Activated naive CD4-positive, alpha-beta T cell treated with anti-CD3 and anti-CD28 coated beads, Interleukin-2, amount 50 U/mL, for 72 hours (primary cell): ENCODE results near the gene RBL2. TPM values are rescaled to one million over a fixed set of nuclear protein-coding genes. Genes with fewer than 3 reads are reported as not detected.

ENCODE experiments used
- ATAC-seq, 2 donors: fragments of 150-1000 bp; cut with Tn5 transposase; 2 replicates each; pipeline ENCODE4 v1.10.0; 2021; ENCODE audit warnings: mild to moderate bottlenecking in 2 of 2, moderate library complexity in 2 of 2
- DNase-seq, 2 donors: peaks; one replicate each; pipeline ENCODE4 v3.0.0; 2021 to 2022; ENCODE audit warnings: low spot score in 2 of 2
- H3K27ac Mint-ChIP-seq, 2 donors: one replicate each; pipeline ENCODE4 v1.8.0; 2022; ENCODE audit warnings: mild to moderate bottlenecking in 2 of 2, mixed read lengths in 2 of 2
- H3K36me3 Mint-ChIP-seq, 2 donors: one replicate each; pipeline ENCODE4 v1.8.0; 2022; ENCODE audit warnings: mixed read lengths in 2 of 2
- H3K9me3 Mint-ChIP-seq, 2 donors: one replicate each; pipeline ENCODE4 v1.8.0; 2022; ENCODE audit warnings: mixed read lengths in 2 of 2
- total RNA-seq, 2 donors: library from RNA; stranded (reverse); gene quantifications; one replicate each; pipeline ENCODE4 v1.2.3, GENCODE V29; 2022

RBL2 gene
- total RNA-seq, 2 donors from 2014 or later = 81.1 to 84.7 TPM

DNA sequence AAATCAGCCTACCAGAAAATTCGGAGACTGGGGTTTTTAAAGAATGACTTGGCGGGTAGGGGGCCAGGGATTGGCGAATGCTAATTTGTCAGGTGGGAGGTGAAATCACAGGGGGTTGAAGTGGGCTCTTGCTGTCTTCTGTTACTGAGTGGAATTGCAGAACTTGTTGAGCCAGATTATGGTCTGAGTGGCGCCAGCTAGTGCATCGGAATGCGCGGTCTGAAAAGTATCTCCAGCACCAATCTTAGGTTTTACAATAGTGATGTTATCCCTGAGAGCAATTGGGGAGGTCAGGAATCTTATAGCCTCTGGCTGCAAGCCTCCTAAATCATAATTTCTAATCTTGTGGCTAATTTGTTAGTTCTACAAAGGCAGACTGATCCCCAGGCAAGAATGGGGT is 762 bp upstream of the RBL2 start:
- H3K9me3 Mint-ChIP-seq = peaks cover 0 to 8% of the 10 kb centered on the region in 2 donors
- H3K36me3 Mint-ChIP-seq = peaks cover 0 to 14% of the 10 kb centered on the region in 2 donors
- ATAC-seq = no peak
- peak overlapping the region; percentile 38 to 96 for H3K27ac Mint-ChIP-seq
- DNase-seq = no peak

- DNase-seq (no peak), ATAC-seq (no peak)
- Mint-ChIP-seq H3K9me3 (peaks cover 0 to 8% of the 10 kb centered on the region in 2 donors), H3K27ac (peak overlapping the region; percentile 38 to 96), H3K36me3 (peaks cover 0 to 14% of the 10 kb centered on the region in 2 donors)
Observed at GRCh38 chr16:53433930-53434376, 318 bp upstream of the RBL2 start.

GRCh38 chr16:53435066-53435688 is 906 bp downstream of the RBL2 start:
- DNase-seq = peak; percentile 49 to 63
- H3K9me3 Mint-ChIP-seq = peaks cover 0 to 1% of the 10 kb centered on the region in 2 donors
- ATAC-seq = peak; percentile 81 to 84
- peaks cover 0 to 14% of the 10 kb centered on the region in 2 donors for H3K36me3 Mint-ChIP-seq
- H3K27ac Mint-ChIP-seq = peak overlapping the region; percentile 96 to 98

- H3K27ac Mint-ChIP-seq = no peak overlapping the region
- H3K9me3 Mint-ChIP-seq = no peaks in the 10 kb centered on the region
- H3K36me3 Mint-ChIP-seq = peaks cover 3 to 15% of the 10 kb centered on the region in 2 donors
- DNase-seq (no peak), ATAC-seq (no peak)
Observed at GRCh38 chr16:53440125-53440524, 5.9 kb downstream of the RBL2 start.

DNA sequence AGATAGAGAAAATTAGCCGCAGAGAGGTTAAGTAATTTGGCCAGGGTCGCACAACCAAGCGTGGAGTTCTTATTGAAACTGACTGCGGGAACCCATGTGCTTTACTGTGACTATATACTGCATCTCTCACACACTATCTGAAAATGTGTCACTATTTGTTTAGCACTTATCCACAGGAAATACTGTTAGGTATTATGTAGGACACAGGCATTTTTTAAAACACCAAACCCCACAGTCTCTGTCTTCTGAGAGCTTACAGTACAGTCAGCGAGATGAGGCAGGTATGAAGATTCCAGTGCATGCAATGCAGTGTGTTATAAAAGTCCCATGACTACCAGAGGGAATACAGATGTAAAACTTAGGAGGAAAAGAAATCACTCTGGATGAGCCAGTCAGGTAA is 11.3 kb downstream of the RBL2 start:
- peak in 1 of 2 donors; percentile 40 for ATAC-seq
- Mint-ChIP-seq H3K9me3 (no peaks in the 10 kb centered on the region), H3K36me3 (peaks cover 0 to 15% of the 10 kb centered on the region in 2 donors), H3K27ac (peak overlapping the region in 1 of 2 donors; percentile 5)
- DNase-seq = no peak

- H3K36me3 Mint-ChIP-seq = peaks cover 0 to 14% of the 10 kb centered on the region in 2 donors
- H3K27ac Mint-ChIP-seq = peak overlapping the region in 1 of 2 donors; percentile 5
- no peaks in the 10 kb centered on the region for H3K9me3 Mint-ChIP-seq
- ATAC-seq (peak in 1 of 2 donors; percentile 41), DNase-seq (no peak)
Observed at GRCh38 chr16:53446090-53446489, 11.8 kb downstream of the RBL2 start.

DNA sequence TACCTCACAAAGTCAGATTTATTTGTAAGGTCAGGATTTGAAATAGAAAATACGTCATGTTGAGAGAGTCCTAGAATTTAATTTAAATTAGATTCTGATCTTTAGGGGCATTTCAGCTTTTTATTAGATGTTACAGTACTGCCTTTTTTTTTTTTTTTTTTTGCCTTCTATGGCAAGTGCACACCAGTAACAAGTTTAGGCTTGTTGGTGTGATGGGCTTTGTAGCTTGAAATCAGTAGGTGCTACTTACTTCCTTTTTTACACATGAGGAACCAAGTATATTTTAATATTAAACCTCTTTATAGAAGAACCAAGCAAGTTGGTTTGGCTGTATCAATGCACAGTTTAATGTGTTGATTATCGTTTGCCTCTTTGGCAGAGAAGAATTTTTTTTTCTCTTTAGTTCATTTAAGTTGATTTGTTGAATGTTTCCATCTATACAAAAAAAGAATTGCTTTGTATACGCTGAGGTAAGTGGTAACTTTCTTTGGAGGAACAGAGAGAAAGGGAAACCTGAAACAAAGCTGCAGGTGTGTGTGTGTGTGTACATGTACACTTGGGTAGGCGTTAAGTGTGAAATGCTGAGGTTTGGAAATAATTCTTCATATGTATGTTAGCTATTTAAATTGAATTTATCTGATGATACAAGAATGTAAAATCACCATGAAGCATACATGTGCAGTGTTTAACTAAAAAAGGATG is 15.7 kb downstream of the RBL2 start:
- DNase-seq (no peak), ATAC-seq (peak; percentile 49 to 70)
- Mint-ChIP-seq H3K36me3 (peaks cover 0 to 6% of the 10 kb centered on the region in 2 donors), H3K9me3 (no peaks in the 10 kb centered on the region), H3K27ac (peak overlapping the region; percentile 65 to 75)

- H3K36me3 Mint-ChIP-seq = peaks cover 11 to 25% of the 10 kb centered on the region in 2 donors
Observed at GRCh38 chr16:53453928-53454327, 19.7 kb downstream of the RBL2 start.

DNA sequence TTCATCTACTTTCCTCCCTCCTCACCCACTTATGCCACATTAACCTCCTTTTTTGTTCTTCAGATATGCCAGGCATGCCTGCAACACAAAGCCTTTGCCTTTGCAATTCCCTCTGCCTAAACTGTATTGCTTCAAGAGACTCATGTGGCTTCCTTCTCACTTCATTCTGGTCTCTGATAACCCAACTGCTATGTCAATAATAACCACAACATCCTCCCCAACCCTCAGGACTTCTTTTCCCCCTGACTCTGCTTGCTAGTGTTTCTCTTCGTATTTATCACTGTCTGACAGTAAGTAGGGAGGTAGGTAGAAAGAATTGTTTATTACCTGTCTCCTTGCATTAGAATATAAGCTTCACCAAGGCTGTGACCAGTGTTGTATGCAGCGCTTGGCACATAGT is 22.4 kb downstream of the RBL2 start:
- Mint-ChIP-seq H3K9me3 (no peaks in the 10 kb centered on the region), H3K27ac (peak overlapping the region; percentile 83 to 86), H3K36me3 (peaks cover 11 to 48% of the 10 kb centered on the region in 2 donors)
- DNase-seq = peak in 1 of 2 donors; percentile 14
- peak; percentile 52 to 67 for ATAC-seq

More at GRCh38 chr16:53453928-53454327, 19.7 kb downstream of the RBL2 start:
- no peak for ATAC-seq
- Mint-ChIP-seq H3K9me3 (no peaks in the 10 kb centered on the region), H3K27ac (peak overlapping the region in 1 of 2 donors; percentile 86)
- DNase-seq = no peak

DNA sequence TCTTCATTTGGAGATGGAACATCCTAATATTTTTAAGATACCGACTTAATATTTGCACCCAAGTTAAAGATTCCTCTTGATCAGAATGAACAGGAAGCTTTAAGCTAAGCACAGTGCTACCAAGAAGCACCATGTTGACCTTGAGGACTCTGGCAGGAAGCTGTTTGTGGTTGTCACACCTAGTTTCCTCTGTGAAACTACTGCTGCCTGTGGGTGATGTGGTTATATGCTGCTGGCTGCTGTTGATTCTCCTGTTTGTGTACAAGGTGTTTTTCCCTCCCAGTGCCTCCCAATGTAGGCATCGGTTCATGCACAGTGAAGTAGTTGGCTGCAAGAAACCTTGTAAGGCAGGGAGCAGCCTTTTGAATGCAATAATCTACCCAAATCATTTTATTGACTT is 23.4 kb downstream of the RBL2 start:
- peak; percentile 54 to 75 for DNase-seq
- H3K36me3 Mint-ChIP-seq = peaks cover 15 to 58% of the 10 kb centered on the region in 2 donors
- H3K27ac Mint-ChIP-seq = peak overlapping the region; percentile 39 to 86
- H3K9me3 Mint-ChIP-seq = no peaks in the 10 kb centered on the region
- ATAC-seq = peak; percentile 94 to 96

DNA sequence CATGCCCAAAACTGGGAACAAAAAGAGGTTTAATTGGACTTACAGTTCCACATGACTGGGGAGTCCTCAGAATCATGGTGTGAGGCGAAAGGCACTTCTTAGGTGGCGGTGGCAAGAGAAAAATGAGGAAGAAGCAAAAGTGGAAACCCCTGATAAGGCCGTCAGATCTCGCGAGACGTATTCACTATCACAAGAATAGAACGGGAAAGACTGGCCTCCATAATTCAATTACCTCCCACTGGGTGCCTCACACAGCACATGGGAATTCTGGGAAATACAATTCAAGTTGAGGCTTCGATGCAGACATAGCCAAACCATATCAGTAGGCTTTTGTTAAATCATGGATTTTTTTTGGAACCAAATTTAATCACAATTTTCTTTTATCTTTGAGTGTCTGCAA is 24.4 kb downstream of the RBL2 start:
- DNase-seq (no peak), ATAC-seq (no peak)
- Mint-ChIP-seq H3K36me3 (peaks cover 15 to 68% of the 10 kb centered on the region in 2 donors), H3K27ac (no peak overlapping the region), H3K9me3 (no peaks in the 10 kb centered on the region)

- Mint-ChIP-seq H3K9me3 (no peaks in the 10 kb centered on the region), H3K36me3 (peaks cover 8 to 42% of the 10 kb centered on the region in 2 donors), H3K27ac (no peak overlapping the region)
- ATAC-seq = no peak
- DNase-seq = no peak
Observed at GRCh38 chr16:53465606-53466280, 31.5 kb downstream of the RBL2 start.

- H3K9me3 Mint-ChIP-seq = peaks cover 0 to 5% of the 10 kb centered on the region in 2 donors
- peak overlapping the region in 1 of 2 donors; percentile 73 for H3K27ac Mint-ChIP-seq
- DNase-seq = no peak
- peaks cover 29 to 89% of the 10 kb centered on the region in 2 donors for H3K36me3 Mint-ChIP-seq
- peak in 1 of 2 donors; percentile 43 for ATAC-seq
Observed at GRCh38 chr16:53476867-53477266, 42.6 kb downstream of the RBL2 start.

- peaks cover 37 to 89% of the 10 kb centered on the region in 2 donors for H3K36me3 Mint-ChIP-seq
- H3K9me3 Mint-ChIP-seq = peaks cover under 1 to 11% of the 10 kb centered on the region in 2 donors
- ATAC-seq (no peak), DNase-seq (no peak)
- no peak overlapping the region for H3K27ac Mint-ChIP-seq
Observed at GRCh38 chr16:53478965-53479364, 44.7 kb downstream of the RBL2 start.

DNA sequence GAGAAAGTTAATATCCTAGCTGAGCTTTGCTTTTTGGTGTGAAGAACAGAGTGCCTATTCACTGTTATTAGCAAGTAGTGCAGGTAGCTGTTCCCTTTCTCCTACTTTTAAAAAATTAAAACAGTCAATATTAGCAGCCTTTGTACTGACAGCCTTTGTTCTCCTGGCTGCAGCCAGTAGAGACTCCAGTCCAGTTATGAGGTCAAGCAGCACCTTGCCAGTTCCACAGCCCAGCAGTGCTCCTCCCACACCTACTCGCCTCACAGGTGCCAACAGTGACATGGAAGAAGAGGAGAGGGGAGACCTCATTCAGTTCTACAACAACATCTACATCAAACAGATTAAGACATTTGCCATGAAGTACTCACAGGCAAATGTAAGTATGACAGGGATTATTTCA is 46.1 kb downstream of the RBL2 start:
- no peak for ATAC-seq
- DNase-seq = no peak
- Mint-ChIP-seq H3K36me3 (peaks cover 48 to 92% of the 10 kb centered on the region in 2 donors), H3K27ac (no peak overlapping the region), H3K9me3 (peaks cover 10 to 22% of the 10 kb centered on the region in 2 donors)

- ATAC-seq (peak; percentile 43 to 86), DNase-seq (no peak)
- H3K27ac Mint-ChIP-seq = peak overlapping the region; percentile 29 to 31
- H3K36me3 Mint-ChIP-seq = peaks cover 60 to 92% of the 10 kb centered on the region in 2 donors
- H3K9me3 Mint-ChIP-seq = peaks cover 14 to 27% of the 10 kb centered on the region in 2 donors
Observed at GRCh38 chr16:53482123-53482522, 47.9 kb downstream of the RBL2 start.

GRCh38 chr16:53484542-53484941 is 50.3 kb downstream of the RBL2 start:
- no peak overlapping the region for H3K27ac Mint-ChIP-seq
- ATAC-seq = no peak
- peaks cover 61 to 86% of the 10 kb centered on the region in 2 donors for H3K36me3 Mint-ChIP-seq

More at GRCh38 chr16:53484542-53484941, 50.3 kb downstream of the RBL2 start:
- peaks cover 14 to 22% of the 10 kb centered on the region in 2 donors for H3K9me3 Mint-ChIP-seq
- DNase-seq = no peak
